ENCODE measurements around the gene COLGALT1. TPM values are rescaled to one million over a fixed set of nuclear protein-coding genes. Genes with fewer than 3 reads are reported as not detected.
A peak's percentile ranks its signal among the peaks of the same experiment; 100 is the strongest.

COLGALT1 gene
- total and polyA plus RNA-seq, 9 of the 15 experiments (the other 6 are each of a cell fraction or from before 2014, with no cell fraction given) = 4.9 to 119 (median 82.6) TPM

DNA sequence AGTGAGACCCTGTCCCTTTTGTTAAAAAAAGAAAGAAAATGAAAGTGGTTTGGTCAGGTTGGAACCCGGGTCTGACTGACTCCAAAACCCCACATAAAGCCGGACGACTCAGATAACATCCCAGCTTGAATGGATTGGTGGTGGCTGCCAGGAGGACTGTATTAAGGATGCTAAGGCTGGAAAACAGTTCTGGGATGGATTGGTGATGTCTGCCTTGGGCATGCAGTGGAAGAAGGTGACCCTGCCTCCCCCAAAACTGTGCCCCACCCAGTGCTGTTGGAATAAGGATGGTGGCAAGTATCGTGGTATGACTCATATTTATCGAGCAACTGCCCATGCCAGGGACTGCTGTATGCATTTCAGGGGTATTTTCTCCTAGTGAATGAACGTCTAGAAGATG is 18.5 kb upstream of the COLGALT1 start (continued):
- TF ChIP-seq, protein P1, sequence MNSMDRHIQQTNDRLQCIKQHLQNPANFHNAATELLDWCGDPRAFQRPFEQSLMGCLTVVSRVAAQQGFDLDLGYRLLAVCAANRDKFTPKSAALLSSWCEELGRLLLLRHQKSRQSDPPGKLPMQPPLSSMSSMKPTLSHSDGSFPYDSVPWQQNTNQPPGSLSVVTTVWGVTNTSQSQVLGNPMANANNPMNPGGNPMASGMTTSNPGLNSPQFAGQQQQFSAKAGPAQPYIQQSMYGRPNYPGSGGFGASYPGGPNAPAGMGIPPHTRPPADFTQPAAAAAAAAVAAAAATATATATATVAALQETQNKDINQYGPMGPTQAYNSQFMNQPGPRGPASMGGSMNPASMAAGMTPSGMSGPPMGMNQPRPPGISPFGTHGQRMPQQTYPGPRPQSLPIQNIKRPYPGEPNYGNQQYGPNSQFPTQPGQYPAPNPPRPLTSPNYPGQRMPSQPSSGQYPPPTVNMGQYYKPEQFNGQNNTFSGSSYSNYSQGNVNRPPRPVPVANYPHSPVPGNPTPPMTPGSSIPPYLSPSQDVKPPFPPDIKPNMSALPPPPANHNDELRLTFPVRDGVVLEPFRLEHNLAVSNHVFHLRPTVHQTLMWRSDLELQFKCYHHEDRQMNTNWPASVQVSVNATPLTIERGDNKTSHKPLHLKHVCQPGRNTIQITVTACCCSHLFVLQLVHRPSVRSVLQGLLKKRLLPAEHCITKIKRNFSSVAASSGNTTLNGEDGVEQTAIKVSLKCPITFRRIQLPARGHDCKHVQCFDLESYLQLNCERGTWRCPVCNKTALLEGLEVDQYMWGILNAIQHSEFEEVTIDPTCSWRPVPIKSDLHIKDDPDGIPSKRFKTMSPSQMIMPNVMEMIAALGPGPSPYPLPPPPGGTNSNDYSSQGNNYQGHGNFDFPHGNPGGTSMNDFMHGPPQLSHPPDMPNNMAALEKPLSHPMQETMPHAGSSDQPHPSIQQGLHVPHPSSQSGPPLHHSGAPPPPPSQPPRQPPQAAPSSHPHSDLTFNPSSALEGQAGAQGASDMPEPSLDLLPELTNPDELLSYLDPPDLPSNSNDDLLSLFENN (IDR thresholded peaks at IDR 0.05; ENCODE audit: low read depth in 2 of 2, low read length in 2 of 2) = peak in 1 of 2 experiments; percentile 69; a peak in 1 of 4 replicates
- no peak for TF ChIP-seq MIER1 (IDR thresholded peaks at IDR 0.05; ENCODE audit: low read depth)

DNA sequence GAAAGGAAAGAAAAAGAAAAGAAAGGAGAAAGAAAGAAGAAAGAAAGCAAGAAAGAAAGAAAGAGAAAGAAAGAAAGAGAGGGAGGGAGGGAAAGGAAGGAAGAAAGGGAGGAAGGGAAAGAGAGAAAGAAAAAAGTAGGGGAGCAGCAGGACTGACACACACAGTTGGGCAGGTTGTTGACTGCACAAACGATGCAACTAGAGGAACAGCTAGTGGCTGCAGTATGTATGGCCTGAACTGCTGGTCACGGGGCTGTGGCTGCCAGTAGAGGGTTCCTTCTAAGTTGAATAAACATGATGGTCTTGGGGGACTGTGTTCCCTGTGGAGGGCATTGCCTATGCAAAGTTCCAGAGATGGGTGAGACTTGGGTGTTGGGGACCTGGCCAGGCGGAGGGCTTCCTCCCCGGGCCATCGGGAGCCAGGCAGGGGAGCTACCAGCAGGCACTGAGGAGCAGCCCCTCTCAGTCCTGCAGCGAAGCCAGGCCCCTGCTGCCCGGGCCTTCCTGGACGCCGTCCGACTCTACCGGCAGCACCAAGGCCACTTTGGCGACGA is 16.7 kb upstream of the COLGALT1 start:
- peak overlapping the region in 1 of 2 experiments; percentile 84; a peak in 2 of 4 replicates for H3K9ac ChIP-seq (ENCODE audit: insufficient read depth in 1 of 2, low read depth in 2 of 2, low read length in 2 of 2)
- peak; percentile 85; the same call in 1 of the 2 replicates for TF ChIP-seq HLTF (IDR thresholded peaks at IDR 0.05)
- TF ChIP-seq C11orf30 (IDR thresholded peaks at IDR 0.05; ENCODE audit: low read depth) = no peak
- TF ChIP-seq, protein P2, sequence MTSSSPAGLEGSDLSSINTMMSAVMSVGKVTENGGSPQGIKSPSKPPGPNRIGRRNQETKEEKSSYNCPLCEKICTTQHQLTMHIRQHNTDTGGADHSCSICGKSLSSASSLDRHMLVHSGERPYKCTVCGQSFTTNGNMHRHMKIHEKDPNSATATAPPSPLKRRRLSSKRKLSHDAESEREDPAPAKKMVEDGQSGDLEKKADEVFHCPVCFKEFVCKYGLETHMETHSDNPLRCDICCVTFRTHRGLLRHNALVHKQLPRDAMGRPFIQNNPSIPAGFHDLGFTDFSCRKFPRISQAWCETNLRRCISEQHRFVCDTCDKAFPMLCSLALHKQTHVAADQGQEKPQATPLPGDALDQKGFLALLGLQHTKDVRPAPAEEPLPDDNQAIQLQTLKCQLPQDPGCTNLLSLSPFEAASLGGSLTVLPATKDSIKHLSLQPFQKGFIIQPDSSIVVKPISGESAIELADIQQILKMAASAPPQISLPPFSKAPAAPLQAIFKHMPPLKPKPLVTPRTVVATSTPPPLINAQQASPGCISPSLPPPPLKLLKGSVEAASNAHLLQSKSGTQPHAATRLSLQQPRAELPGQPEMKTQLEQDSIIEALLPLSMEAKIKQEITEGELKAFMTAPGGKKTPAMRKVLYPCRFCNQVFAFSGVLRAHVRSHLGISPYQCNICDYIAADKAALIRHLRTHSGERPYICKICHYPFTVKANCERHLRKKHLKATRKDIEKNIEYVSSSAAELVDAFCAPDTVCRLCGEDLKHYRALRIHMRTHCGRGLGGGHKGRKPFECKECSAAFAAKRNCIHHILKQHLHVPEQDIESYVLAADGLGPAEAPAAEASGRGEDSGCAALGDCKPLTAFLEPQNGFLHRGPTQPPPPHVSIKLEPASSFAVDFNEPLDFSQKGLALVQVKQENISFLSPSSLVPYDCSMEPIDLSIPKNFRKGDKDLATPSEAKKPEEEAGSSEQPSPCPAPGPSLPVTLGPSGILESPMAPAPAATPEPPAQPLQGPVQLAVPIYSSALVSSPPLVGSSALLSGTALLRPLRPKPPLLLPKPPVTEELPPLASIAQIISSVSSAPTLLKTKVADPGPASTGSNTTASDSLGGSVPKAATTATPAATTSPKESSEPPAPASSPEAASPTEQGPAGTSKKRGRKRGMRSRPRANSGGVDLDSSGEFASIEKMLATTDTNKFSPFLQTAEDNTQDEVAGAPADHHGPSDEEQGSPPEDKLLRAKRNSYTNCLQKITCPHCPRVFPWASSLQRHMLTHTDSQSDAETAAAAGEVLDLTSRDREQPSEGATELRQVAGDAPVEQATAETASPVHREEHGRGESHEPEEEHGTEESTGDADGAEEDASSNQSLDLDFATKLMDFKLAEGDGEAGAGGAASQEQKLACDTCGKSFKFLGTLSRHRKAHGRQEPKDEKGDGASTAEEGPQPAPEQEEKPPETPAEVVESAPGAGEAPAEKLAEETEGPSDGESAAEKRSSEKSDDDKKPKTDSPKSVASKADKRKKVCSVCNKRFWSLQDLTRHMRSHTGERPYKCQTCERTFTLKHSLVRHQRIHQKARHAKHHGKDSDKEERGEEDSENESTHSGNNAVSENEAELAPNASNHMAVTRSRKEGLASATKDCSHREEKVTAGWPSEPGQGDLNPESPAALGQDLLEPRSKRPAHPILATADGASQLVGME (CRISPR knock-in tag; IDR thresholded peaks at IDR 0.05) = no peak
- 0 out of 2 replicates have a peak, but pooled peaks have one; percentile 37 for TF ChIP-seq OTX1 (CRISPR knock-in tag; IDR thresholded peaks at IDR 0.05)
- 0 out of 2 replicates have a peak, but pooled peaks have one; percentile 72 for TF ChIP-seq TGIF2 (CRISPR knock-in tag; IDR thresholded peaks at IDR 0.05)
- peak; percentile 51 for TF ChIP-seq EHMT2 (IDR thresholded peaks at IDR 0.05)
- TF ChIP-seq SMARCA5 (IDR thresholded peaks at IDR 0.05) = peak; percentile 38; the same call in 1 of the 2 replicates
- TF ChIP-seq WHSC1 (IDR thresholded peaks at IDR 0.05; ENCODE audit: low read length) = no peak
- peak; percentile 81 for TF ChIP-seq RBM25 (IDR thresholded peaks at IDR 0.05; ENCODE audit: low read depth, low read length, severe bottlenecking)

More for the DNA sequence above, 16.7 kb upstream of the COLGALT1 start:
- FAIRE-seq = peak; percentile 51
- Histone ChIP-seq H3K4me2 (ENCODE audit: insufficient read depth, low read length) (peak overlapping the region; percentile 79), H3K4me1 (replicated peaks in 1 of 2; ENCODE audit: control insufficient read depth in 2 of 2, insufficient read depth in 2 of 2, low read length in 2 of 2) (peaks cover 0 to 30% of the 10 kb centered on the region in 2 experiments; a peak in 3 of 5 replicates), H3K79me2 (ENCODE audit: control insufficient read depth, insufficient read depth, low read length) (no peaks in the 10 kb centered on the region), H3K9me3 (replicated peaks; ENCODE audit: control insufficient read depth, insufficient read depth, low read depth, low read length) (no peaks in the 10 kb centered on the region), H3K27ac (ENCODE audit: extremely low read depth, low read depth, low read length) (no peak overlapping the region), H3K9me1 (ENCODE audit: control insufficient read depth, insufficient read depth, low read length) (peaks cover 2% of the 10 kb centered on the region), H3K36me3 (ENCODE audit: control insufficient read depth, insufficient read depth, low read length) (no peaks in the 10 kb centered on the region), H2AFZ (ENCODE audit: low read depth, low read length) (peak overlapping the region; percentile 93; the same call in 1 of the 2 replicates), H4K20me1 (replicated peaks; ENCODE audit: control insufficient read depth, insufficient read depth, low read length) (no peaks in the 10 kb centered on the region), H3K27me3 (ENCODE audit: control insufficient read depth in 2 of 2, insufficient read depth in 2 of 2, low read length in 2 of 2) (peaks cover 4 to 7% of the 10 kb centered on the region in 2 experiments; a peak in 2 of 5 replicates), H3K4me3 (peak overlapping the region; percentile 51)
- WGBS (ENCODE audit: insufficient coverage, low coverage, missing lambda C conversion rate) = 5% methylated on average over 13 of the region's 13 CpGs
- in situ Hi-C loops (cut with MboI) (no loop called here), intact Hi-C loops (cut with micrococcal nuclease) (no loop called here)
- no TSS peak for BruUV-seq (replicated peaks)
- no peak for DNase-seq (ENCODE audit: extremely low read depth in 1 of 4, low spot score in 3 of 4)
- CTCF ChIA-PET (ENCODE audit: low intra/inter-chr PET ratio) = no interaction called here
- POLR2A ChIA-PET = no interaction called here
- peak; percentile 16 for ATAC-seq

Measured in K562 (cell line).